Germinal center (tissue), 1 donor: ENCODE results near the gene FXN.
"Not testable (repeated sequence)": the region's sequence is repeated elsewhere in the genome, so short reads cannot be mapped to it uniquely, and the experiment has no call there.

Experiments
- DNase-seq: peaks from one replicate; pipeline ENCODE4 v3.0.0; 2012; ENCODE audit warnings: mixed read lengths, low spot score

The FXN gene

GRCh38 chr9:69070201-69070600 is 34.6 kb downstream of the FXN start:
- DNase-seq = no peak

- no peak for DNase-seq
Observed at GRCh38 chr9:69071059-69071458, 35.5 kb downstream of the FXN start.

DNA sequence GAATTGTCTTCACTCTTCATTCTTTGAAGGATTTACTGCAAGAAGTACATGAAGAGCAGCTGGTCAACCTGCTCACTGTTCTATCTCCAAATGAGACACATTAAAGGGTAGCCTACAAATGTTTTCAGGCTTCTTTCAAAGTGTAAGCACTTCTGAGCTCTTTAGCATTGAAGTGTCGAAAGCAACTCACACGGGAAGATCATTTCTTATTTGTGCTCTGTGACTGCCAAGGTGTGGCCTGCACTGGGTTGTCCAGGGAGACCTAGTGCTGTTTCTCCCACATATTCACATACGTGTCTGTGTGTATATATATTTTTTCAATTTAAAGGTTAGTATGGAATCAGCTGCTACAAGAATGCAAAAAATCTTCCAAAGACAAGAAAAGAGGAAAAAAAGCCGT is 37.6 kb downstream of the FXN start:
- no peak for DNase-seq

DNA sequence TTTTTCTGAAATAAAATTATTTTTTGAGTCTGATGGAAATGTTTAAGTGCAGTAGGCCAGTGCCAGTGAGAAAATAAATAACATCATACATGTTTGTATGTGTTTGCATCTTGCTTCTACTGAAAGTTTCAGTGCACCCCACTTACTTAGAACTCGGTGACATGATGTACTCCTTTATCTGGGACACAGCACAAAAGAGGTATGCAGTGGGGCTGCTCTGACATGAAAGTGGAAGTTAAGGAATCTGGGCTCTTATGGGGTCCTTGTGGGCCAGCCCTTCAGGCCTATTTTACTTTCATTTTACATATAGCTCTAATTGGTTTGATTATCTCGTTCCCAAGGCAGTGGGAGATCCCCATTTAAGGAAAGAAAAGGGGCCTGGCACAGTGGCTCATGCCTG is 39.2 kb downstream of the FXN start:
- no peak for DNase-seq

DNA sequence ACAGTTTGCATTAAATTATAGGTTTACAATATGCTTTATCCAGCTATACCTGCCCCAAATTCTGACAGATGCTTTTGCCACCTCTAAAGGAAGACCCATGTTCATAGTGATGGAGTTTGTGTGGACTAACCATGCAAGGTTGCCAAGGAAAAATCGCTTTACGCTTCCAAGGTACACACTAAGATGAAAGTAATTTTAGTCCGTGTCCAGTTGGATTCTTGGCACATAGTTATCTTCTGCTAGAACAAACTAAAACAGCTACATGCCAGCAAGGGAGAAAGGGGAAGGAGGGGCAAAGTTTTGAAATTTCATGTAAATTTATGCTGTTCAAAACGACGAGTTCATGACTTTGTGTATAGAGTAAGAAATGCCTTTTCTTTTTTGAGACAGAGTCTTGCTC is 41.0 kb downstream of the FXN start:
- no peak for DNase-seq

DNA sequence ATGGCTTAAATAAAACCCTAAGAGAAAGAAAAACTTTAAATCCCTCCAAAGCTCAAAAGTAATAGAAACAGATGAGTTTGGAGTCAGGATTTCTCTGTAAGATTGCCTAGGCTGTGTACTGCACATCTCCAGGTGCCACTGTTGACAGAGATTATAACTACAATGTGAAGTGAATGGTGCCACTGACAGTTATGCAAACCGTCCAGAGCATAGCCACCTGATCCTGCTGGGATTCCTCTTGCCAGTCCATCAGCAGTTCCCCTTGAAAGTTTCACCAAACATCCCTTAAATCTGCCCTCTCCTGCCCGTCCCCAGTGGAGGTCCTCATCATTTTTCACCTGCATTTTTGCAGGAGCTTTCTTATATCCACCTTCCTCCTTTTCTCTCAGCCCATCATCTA is 42.5 kb downstream of the FXN start:
- no peak for DNase-seq

DNA sequence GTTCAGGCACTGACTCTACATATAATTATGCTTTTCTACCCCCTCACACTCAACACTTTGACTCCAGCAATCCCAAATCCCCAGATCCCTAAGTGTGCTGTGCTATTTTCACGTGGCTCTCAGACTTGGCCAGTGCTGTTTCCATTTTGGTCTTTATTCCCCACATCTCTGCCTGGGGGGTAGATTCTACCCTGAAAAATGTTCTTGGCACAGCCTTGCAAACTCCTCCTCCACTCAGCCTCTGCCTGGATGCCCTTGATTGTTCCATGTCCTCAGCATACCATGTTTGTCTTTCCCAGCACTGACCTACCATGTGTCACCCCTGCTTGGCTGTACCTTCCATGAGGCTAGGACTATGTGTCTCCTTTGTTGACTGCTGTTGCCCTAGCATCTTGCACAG is 43.0 kb downstream of the FXN start:
- no peak for DNase-seq

GRCh38 chr9:69079186-69079585 is 43.6 kb downstream of the FXN start:
- no peak for DNase-seq

GRCh38 chr9:69081261-69081660 is 45.7 kb downstream of the FXN start:
- DNase-seq = no peak

GRCh38 chr9:69083321-69083720 is 47.8 kb downstream of the FXN start:
- DNase-seq = no peak

DNA sequence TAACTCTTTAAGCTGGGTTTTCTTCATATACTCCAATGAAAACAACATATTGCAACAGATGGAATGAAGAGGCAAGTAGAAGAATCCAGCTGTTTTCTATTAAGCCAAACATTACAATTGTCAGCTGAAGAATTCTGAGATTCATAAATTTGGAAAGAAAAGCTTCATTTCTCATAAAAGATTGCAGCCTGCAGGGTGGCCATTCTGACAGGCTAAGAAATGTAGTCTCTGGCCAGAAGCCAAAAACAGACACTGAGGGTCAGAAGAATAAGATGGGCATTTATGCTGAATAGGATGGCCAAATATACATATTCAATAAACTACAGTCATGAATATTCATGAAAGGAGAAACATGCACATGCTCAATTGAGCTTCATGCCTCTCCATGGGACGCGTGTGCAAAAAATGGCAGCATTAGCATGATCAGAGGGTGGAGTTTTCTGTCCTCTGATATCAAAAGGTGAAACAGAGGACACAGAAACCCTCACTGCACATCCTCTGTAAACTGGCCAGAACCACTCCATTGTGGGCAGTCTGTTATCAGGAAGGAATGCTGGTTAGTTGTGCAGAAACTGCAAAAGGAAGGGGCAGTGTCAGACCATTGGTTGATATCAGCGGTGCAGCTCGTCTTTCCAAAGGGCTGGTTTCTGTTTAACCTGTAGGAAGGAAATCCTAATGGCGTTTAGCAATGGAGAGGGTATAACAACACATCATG is 50.2 kb downstream of the FXN start:
- no peak for DNase-seq

DNA sequence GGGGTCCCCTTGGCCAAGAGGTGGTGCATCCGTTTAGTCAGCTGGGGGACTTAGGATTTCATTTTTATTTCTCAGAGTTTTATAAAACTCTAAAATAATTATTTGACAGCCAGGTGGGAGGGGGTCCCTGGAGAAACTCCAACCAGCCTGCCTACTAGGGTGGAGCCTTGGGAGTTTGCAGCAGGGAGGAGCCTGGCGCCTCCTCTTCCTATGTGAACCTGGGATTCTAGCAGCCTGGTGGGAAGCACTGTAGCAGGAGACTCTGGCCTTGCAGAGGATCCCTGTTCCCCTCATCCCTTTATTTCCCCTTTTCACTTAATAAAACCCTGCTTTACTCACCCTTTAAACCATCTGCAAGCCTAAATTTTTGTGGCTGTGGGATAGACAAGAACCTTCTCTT is 50.8 kb downstream of the FXN start:
- no peak for DNase-seq

DNA sequence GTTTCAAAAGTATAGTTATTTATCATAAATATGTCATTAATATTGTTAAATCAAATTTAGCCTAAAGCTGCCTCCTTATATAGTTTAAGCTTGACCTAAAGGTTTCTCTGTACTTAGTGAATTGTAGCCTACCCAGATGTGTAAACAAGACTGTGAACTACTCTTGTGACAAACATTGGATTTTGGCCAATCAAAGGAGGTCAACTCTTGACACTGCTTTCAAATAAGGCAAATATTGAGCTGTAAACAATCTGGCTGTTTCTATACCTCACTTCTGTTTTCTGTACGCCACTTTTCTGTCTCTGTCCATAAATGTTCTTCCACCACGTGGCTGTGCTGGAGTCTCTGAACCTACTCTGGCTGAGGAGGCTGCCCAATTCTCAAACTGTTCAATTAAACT is 51.2 kb downstream of the FXN start:
- DNase-seq = no peak

GRCh38 chr9:69089082-69089481 is 53.5 kb downstream of the FXN start:
- no peak for DNase-seq

GRCh38 chr9:69089491-69089890 is 53.9 kb downstream of the FXN start:
- no peak for DNase-seq

DNA sequence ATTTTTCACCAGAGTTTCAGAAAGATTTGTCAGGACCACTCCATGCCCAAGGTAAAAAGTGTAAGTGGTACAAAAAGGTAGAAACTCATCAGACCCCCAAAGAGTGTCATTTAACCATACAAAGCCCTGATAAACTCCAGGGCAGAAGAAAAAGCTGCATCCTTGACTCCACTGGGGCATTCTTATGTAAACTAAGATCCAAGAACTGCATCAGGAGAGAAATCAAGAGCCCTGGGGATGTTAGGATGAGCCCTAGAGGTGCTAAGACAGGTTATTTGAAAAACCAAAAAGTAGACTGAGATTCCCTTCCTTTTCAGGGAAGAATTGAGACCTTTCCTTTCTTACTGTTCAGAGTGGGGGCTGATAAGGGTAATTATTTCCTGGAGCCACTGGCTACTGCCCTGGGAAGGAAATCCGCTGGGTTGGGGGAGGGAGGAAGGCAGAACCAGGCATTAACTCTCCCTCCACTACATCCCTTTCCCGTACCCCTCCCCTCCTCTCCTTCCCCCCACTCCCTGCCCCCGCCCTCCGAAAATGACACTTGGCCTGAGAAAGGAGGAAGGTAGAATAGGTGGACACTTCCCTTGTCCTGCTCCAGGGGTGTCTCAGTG is 54.7 kb downstream of the FXN start:
- DNase-seq = no peak

GRCh38 chr9:69090946-69091345 is 55.4 kb downstream of the FXN start:
- no peak for DNase-seq

DNA sequence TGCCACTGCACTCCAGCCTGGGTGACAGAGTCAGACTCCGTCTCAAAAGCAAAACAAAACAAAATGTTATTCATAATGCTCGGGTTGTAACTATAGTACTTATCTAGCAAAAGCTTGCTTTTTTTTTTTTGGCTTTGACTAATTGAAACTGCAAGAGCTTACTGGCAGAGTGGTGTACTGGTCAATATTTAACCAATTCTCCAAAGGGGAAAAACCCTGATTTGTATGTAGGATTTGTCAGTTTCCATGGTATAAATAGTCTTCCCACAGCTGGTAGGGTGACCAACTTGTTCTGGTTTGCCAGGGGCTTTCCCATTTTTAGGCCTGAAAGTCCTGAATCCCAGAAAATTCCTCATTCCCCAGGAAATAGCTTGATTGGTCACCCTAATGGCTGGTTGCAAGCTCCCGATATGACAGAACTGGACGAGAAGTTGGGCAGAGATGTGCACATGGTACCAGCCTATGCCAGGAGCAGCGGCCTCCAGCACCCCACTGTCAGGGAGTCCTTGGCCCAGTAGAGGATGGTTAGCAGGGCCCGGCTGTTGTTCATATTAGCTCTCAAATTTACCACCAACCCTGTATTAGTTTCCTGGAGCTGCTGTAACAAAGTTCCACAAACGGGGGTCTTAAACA is 58.0 kb downstream of the FXN start:
- no peak for DNase-seq

DNA sequence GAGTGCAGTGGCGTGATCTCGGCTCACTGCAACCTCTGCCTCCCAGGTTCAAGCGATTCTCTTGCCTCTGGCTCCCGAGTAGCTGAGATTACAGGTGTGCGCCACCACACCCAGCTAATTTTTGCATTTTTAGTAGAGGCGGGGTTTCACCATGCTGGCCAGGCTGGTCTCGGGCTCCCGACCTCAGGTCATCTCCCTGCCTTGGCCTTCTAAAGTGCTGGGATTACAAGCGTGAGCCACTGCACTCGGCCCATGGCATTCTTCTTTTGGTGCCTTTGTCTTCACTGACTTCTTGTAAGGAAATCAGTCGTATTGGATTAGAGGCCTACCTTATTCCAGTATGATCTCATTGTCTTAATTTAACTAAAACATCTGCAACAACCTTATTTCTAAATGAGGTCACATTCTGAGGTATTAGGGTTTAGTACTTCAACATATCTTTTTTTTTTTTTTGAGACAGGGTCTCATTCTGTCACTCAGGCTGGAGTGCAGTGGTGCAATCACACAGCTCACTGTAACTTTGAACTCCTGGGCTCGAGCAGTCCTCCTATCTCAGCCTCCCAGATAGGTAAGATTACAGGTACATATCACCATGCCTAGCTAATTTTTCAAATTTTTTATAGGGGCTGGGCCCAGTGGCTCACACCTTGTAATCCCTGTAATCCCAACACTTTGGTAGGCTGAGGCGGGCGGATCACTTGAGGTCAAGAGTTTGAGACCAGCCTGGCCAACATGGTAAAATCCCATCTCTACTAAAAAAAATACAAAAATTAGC is 59.0 kb downstream of the FXN start:
- not testable (repeated sequence) for DNase-seq

- no peak for DNase-seq
Observed at GRCh38 chr9:69097064-69097463, 61.5 kb downstream of the FXN start.

DNA sequence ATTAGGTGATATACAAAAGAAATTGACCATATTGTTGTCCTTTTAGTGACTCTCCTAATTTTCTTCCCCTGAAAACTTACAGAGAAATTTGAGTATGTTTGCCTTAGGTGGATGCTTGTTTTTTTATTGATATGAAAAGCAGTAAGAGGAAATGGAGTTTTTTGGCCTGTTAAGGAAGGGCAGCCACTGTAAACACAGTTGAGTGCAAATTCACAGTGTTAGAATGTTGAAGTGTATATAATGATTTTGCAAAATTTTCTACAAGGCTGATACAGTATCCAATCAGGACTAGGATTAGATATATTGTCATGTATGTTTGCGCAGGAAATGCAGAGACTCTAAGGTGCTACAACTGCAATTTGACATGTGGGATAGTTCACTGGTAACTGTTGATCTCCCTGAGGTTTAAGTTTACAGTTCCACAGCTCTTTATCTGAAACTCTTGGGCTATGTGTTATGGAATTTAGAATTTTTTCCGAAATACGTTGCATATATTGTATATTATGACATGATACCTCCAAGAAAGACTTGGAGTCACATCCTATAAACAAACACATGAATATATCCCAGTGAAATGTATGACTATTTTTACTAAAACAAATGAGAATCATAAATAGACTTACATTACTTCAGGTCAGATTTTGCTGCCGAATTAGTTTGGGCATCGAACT is 62.5 kb downstream of the FXN start:
- DNase-seq = no peak

GRCh38 chr9:69103348-69103996 is 67.9 kb downstream of the FXN start:
- not testable (repeated sequence) for DNase-seq
